Ovary (tissue), 9 donors: Measurements from ENCODE around the gene RPS21. TPM values are rescaled to one million over a fixed set of nuclear protein-coding genes. Genes with fewer than 3 reads are reported as not detected.

Experiments used
- DNase-seq, 5 donors: peaks; one replicate each; pipeline ENCODE4 v3.0.0-alpha.2; 2019 to 2020
- H3K27ac ChIP-seq, 2 donors: fragments of 200-600 bp; one replicate each; pipeline versions ENCODE4 v1.5.1 to v1.8.0; 2019 to 2022
- H3K27me3 ChIP-seq: fragments of 200-600 bp; one replicate; pipeline ENCODE4 v1.8.0; 2022
- H3K36me3 ChIP-seq: fragments of 200-600 bp; sonication (generic); one replicate; pipeline ENCODE4 v1.5.1; 2019
- H3K4me1 ChIP-seq: one replicate; pipeline ENCODE4 v1.8.1; 2013; ENCODE audit warnings: mild to moderate bottlenecking, moderate library complexity; ENCODE audit not compliant: insufficient read depth
- H3K4me3 ChIP-seq: fragments of 200-600 bp; sonication (generic); one replicate; pipeline ENCODE4 v1.5.1; 2017
- H3K9me3 ChIP-seq, 2 donors: fragments of 200-600 bp in 1 of 2; sonication (generic) in 1 of 2; one replicate each; pipeline versions ENCODE4 v1.5.1 to v1.8.1; 2013 to 2019; ENCODE audit warnings: mild to moderate bottlenecking in 1 of 2, moderate library complexity in 1 of 2
- EP300 ChIP-seq: sonication (generic); formaldehyde crosslinking; IDR thresholded peaks from one replicate; pipeline ENCODE4 v1.6.1; 2017; ENCODE audit warnings: antibody characterized with exemption
- POLR2A ChIP-seq: fragments of 450-650 bp; IDR thresholded peaks from one replicate; pipeline ENCODE4 v1.6.1; 2017; ENCODE audit warnings: antibody characterized with exemption, mild to moderate bottlenecking, moderate library complexity
- WGBS, 3 donors: extraction: QIAGEN DNeasy Blood & Tissue Kit in 1 of 3; methylation state at CpG; one replicate each; pipeline versions ENCODE4 v1.1.5 to v1.1.7; 2013 to 2017; 5-methylcytosine and 5-hydroxymethylcytosine counted together
- intact Hi-C, 4 donors: fragments of 100-400 bp; cut with DNase I; formaldehyde crosslinking; loops; one replicate each; pipeline versions ENCODE4 v1.11.0 to v1.15.1; 2022 to 2023
- polyA plus RNA-seq, 2 donors: library from polyadenylated mRNA; stranded (reverse); fragments of 200-250 nt in 1 of 2; fragments of 350-450 nt in 1 of 2; fragmentation: Illumina TruSeq in 1 of 2; extraction: RNeasy Lipid Tissue Mini Kit (QIAGEN cat#74804) in 1 of 2; gene quantifications; one replicate each; pipeline ENCODE4 v1.2.3, GENCODE V29; 2013 to 2014
- total RNA-seq, 7 donors: library from RNA; depleted of rRNA in 2 of 7; stranded (reverse); fragments of >200 nt in 2 of 7; fragmentation: NEBNext Ultra II Directional in 3 of 7; extraction: Animal tissue kit (Norgen Biotek cat#: 25700) in 3 of 7; gene quantifications; one replicate each; pipeline versions ENCODE4 v1.1.0 to v1.2.4, GENCODE V29; 2016 to 2023
- TF ChIP-seq, protein P1 (sequence below), 3 donors: fragments of 450-650 bp in 2 of 3; fragments of 200-600 bp in 1 of 3; IDR thresholded peaks; one replicate each; pipeline versions ENCODE4 v1.5.1 to v1.8.0; 2016 to 2022; ENCODE audit warnings: antibody characterized with exemption in 3 of 3, mild to moderate bottlenecking in 1 of 3
- donor health status: DM: no; HTN: no; CAD: no; lungs with moderate emphysema.
- donor health status: DM: no; HTN: no; CAD: no.
- donor health status: Bipolar disorder and iron deficiency.
- donor health status: DM: yes; HTN: yes; CAD: no.
- donor health status: DM: no; HTN: no; CAD: no.
- donor health status: DM: yes; HTN: yes; CAD: no.

Gene RPS21
- total and polyA plus RNA-seq, 9 donors = 1,038 to 9,967 (median 2,977) TPM

DNA sequence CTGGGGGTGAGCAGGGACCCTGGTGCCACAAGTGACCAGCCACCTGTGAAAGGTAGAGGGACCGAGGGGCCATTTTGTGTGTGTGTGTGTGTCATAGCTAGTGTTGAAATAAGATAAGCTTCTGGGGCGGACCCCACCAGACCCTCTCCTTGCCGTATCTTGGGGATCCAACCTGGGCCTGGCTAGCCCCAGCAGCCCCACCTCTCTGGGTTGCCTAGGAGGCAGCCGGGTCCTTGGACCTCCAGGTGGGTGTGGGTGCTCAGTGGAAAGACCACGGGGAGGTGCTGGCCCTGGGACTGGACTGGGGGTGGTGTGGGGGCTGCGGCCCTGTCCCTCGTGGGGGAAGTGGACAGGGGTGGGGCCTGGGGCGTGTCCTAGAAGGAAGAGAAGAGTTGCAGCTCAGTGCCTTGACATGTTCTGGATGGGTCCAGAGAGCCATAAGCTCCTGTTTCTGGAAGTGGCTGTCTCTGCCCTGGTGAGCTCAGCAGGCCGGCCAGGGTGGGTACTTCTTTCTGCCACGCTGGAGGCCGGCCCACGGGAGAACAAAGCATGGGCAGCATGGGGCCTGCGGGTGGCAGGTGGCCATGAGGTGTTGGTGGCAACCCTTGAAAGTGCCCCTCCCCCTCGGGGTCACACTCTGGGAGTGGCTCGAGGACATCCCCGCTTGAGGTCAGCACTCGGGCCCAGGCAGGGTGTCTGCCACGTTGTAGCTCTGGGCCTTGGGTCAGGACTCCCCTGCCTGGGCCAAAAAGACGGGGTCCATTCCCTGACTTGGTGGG, 32.0 kb downstream of the RPS21 start:
- Histone ChIP-seq H3K4me3 (no peak overlapping the region), H3K9me3 (no peaks in the 10 kb centered on the region), H3K4me1 (no peaks in the 10 kb centered on the region), H3K27me3 (no peaks in the 10 kb centered on the region), H3K27ac (no peak overlapping the region), H3K36me3 (no peaks in the 10 kb centered on the region)
- no peak for DNase-seq
- intact Hi-C loops = loop anchor here in 1 of 4 donors (10.0 kb wide), 1 partner anchor 786 kb away; no protein-coding TSS in a partner anchor
- TF ChIP-seq POLR2A (no peak), EP300 (no peak)
- TF ChIP-seq, protein P1, sequence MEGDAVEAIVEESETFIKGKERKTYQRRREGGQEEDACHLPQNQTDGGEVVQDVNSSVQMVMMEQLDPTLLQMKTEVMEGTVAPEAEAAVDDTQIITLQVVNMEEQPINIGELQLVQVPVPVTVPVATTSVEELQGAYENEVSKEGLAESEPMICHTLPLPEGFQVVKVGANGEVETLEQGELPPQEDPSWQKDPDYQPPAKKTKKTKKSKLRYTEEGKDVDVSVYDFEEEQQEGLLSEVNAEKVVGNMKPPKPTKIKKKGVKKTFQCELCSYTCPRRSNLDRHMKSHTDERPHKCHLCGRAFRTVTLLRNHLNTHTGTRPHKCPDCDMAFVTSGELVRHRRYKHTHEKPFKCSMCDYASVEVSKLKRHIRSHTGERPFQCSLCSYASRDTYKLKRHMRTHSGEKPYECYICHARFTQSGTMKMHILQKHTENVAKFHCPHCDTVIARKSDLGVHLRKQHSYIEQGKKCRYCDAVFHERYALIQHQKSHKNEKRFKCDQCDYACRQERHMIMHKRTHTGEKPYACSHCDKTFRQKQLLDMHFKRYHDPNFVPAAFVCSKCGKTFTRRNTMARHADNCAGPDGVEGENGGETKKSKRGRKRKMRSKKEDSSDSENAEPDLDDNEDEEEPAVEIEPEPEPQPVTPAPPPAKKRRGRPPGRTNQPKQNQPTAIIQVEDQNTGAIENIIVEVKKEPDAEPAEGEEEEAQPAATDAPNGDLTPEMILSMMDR (IDR thresholded peaks at IDR 0.05) = no peak
- WGBS, 3 donors = 69 to 77% (median 74%) methylated on average over 17 to 19 of the region's 19 CpGs

DNA sequence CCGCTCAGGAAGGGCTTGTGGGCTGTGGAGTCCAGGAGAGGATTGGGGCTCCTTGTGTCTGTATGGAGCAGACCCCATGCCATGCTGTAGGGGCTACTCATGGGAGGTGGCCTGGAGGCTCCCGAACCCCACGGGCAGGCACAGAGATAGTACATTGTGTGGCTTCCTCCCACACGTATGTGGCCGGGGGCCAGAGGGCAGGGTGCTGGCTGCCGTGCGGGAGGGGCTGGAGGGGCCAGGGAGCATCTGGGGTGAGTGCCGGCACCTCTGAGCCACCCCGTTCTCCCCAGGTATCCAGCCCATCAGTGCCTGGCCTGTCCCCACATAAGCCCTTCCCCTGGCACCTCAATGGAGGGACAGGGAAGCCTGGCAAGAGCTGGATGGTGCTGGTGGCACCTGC, 32.9 kb downstream of the RPS21 start:
- no peak overlapping the region for H3K4me3 ChIP-seq
- H3K4me1 ChIP-seq = no peaks in the 10 kb centered on the region
- no peaks in the 10 kb centered on the region for H3K9me3 ChIP-seq
- no peak overlapping the region for H3K27ac ChIP-seq
- TF ChIP-seq POLR2A = no peak
- TF ChIP-seq, protein P1 (IDR thresholded peaks at IDR 0.05) = no peak
- TF ChIP-seq EP300 = no peak
- intact Hi-C loops = loop anchor here in 2 of 4 donors (10.0 kb wide), 2 partner anchors 175 to 785 kb away; no protein-coding TSS in a partner anchor
- 35 to 48% (median 41%) methylated on average over 9 of the region's 9 CpGs for WGBS, 3 donors
- no peak for DNase-seq
- no peaks in the 10 kb centered on the region for H3K27me3 ChIP-seq
- no peaks in the 10 kb centered on the region for H3K36me3 ChIP-seq

DNA sequence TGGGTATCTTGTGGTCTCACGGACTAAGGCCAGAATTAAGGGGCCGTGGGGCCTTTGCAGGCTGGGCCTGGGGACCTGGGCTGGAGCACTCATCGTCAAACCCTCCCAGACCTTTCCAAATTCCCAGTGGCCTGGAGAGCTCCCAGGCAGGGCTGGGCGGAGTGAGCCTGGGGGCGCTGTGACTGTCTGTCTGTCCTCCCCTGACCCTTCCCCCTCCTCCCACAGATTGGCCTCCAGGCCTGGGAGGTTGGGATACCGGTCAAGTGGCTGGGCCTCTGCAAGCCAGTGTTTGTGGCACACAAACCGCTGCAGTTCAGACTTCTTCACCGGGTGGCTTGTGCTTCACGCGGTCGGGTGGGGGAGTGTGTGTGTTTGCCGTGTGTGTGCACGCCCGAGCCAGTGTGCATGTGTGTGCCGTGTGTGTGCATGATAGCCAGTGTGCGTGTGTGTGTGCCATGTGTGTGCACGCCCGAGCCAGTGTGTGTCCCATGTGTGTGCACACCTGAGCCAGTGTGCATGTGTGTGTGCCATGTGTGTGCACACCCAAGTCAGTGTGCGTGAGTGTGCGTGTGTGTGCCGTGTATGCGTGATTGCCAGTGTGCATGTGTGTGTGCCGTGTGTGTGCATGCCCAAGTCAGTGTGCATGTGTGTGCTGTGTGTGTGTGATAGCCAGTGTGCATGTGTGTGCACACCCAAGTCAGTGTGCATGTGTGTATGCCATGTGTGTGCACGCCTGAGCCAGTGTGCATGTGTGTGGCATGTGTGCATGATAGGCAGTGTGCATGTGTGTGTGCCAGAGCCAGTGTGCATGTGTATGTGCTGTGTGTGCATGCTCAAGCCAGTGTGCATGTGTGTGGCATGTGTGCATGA, 34.2 kb downstream of the RPS21 start:
- H3K27ac ChIP-seq = no peak overlapping the region
- H3K36me3 ChIP-seq = no peaks in the 10 kb centered on the region
- no peak for DNase-seq
- H3K9me3 ChIP-seq = no peaks in the 10 kb centered on the region
- WGBS, 3 donors = 73 to 76% (median 74%) methylated on average over 24 of the region's 24 CpGs
- no peak overlapping the region for H3K4me3 ChIP-seq
- no peaks in the 10 kb centered on the region for H3K4me1 ChIP-seq
- TF ChIP-seq, protein P1 (IDR thresholded peaks at IDR 0.05) = no peak
- no peak for TF ChIP-seq EP300
- H3K27me3 ChIP-seq = no peaks in the 10 kb centered on the region
- intact Hi-C loops = loop anchor here in 1 of 4 donors (10.0 kb wide), 1 partner anchor 174 kb away; no protein-coding TSS in a partner anchor

DNA sequence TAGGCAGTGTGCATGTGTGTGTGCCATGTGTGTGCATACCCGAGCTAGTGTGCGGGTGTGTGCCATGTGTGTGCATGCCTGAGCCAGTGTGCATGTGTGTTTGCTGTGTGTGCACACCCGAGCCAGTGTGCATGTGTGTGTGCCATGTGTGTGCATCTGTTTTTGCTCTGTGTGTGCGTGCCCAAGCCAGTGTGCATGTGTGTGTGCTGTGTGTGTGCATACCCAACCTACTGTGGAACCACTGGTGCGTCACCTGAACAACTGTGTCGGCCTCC, 34.8 kb downstream of the RPS21 start:
- no peak for TF ChIP-seq POLR2A
- TF ChIP-seq, protein P1 (IDR thresholded peaks at IDR 0.05) = no peak
- TF ChIP-seq EP300 = no peak
- H3K27ac ChIP-seq = no peak overlapping the region
- intact Hi-C loops = loop anchor here in 1 of 4 donors (10.0 kb wide), 1 partner anchor 173 kb away; no protein-coding TSS in a partner anchor
- no peaks in the 10 kb centered on the region for H3K27me3 ChIP-seq
- no peaks in the 10 kb centered on the region for H3K4me1 ChIP-seq
- no peak for DNase-seq
- H3K9me3 ChIP-seq = no peaks in the 10 kb centered on the region
- 83 to 94% (median 88%) methylated on average over 6 of the region's 6 CpGs for WGBS, 3 donors
- H3K36me3 ChIP-seq = no peaks in the 10 kb centered on the region
- no peak overlapping the region for H3K4me3 ChIP-seq
